CD4-positive, alpha-beta T cell treated with Interleukin-15 for 4 hours (primary cell): ENCODE measurements around the gene CLIC5.
A peak's percentile ranks its signal among the peaks of the same experiment; 100 is the strongest.

ENCODE experiments used
- DNase-seq: peaks from one replicate; pipeline ENCODE4 v3.0.0-alpha.2; 2020; ENCODE audit warnings: low spot score

CLIC5 gene

GRCh38 chr6:46015119-46015968 is at the start of gene CLIC5:
Gene CLIC5 (minus strand): TSS chr6:46015860. CDS start chr6:46015542, 318 bp downstream.
- DNase-seq, result peak; percentile 26

DNA sequence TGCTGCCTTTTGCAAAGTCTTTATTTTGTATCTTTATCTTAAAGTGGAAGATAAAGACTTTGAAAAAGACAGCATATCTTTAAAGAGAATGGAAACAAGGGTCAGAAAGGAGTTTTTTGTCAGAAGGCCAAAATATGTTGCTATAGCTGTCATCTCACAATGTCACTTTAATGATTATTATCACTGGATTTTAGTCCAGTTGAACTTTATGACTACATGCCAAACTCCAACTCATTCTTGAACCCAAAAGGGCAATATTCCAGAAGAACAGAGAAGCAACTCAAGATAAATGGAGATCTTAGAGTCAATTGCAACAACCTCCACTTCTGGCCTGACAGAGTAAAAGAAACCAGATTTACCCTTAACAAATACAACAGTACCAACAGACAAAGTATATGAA is 47.3 kb upstream of the CLIC5 start:
- DNase-seq, result no peak

DNA sequence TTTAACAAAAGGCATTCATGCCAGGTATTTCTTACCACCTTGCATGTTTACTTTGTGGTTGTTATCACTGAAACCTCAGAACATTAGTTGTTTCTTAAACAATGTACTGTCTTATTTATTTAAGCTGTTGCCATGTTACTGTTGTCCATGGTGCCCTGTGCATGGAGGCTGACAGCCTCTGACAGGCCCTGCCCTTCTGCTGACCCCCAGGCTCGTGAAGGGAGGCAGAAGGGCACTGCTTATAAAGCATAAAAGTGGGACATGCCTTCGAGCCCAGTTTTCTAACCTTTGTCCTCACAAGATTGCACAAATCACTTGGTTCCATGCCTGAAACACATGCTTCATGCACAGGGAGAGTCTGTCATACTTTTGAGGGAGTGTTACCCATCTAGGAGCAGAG is 46.7 kb upstream of the CLIC5 start:
- no peak for DNase-seq

- no peak for DNase-seq
Measured at GRCh38 chr6:46061497-46061896, 45.8 kb upstream of the CLIC5 start.

DNA sequence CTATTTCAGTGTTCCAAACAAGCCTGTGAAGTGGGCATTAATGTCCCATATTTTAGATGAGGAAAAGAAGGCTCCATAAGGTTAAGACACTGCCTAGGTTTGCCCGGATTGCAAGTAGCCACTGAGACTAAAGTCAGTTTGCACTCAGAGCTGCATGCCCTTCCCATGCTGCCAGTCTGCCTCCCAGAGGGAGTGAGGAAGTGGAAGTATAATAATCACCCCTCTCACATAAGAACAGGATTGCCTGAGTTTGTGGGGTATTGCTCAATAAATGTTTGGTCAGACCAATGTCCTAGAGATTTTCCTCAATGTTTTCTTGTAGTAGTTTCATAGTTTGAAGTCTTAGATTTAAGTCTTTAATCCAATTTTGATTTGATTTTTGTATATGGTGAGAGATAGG is 43.9 kb upstream of the CLIC5 start:
- no peak for DNase-seq

GRCh38 chr6:46058951-46059350 is 43.3 kb upstream of the CLIC5 start:
- DNase-seq, result no peak

DNA sequence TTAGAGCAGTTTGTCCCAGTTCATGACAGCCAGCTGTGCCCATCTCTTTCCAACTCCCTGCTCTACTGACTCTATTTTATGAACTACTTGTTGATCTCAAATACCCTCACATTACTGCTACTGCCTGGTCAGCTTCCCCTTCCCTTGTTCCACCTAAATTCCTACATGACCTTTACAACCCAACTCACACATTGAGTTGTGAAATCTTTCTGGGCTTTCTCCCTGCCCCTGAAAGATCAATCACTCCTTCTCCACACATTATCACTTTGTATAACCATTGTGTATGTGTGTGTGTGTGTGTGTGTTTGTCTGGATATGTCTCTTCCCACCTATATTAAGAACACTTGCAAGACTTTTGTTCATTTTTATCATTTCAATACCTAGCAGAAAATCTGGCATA is 42.1 kb upstream of the CLIC5 start:
- no peak for DNase-seq

DNA sequence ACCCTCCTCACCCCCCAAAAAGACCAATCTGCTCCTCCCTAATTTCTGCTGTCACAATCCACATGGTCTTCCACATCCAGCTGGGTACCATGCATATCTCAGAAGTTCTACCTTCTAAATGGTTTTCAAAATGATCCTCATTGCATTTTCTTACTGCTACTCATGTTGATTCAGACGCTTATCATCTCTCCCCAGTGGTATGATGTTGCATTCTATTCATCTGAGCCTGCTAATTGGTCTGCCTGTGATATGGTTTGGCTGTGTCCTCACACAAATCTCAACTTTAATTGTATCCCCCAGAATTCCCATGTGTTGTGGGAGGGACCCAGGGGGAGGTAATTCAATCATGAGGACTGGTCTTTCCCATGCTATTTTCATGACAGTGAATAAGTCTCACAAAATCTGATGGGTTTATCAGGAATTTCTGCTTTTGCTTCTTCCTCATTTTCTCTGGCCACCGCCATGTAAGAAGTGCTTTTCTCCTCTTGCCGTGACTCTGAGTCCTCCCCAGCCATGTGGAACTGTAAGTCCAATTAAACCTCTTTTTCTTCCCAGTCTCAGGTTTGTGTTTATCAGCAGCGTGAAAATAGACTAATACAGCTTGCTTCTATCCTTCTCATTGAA is 41.4 kb upstream of the CLIC5 start:
- no peak for DNase-seq

DNA sequence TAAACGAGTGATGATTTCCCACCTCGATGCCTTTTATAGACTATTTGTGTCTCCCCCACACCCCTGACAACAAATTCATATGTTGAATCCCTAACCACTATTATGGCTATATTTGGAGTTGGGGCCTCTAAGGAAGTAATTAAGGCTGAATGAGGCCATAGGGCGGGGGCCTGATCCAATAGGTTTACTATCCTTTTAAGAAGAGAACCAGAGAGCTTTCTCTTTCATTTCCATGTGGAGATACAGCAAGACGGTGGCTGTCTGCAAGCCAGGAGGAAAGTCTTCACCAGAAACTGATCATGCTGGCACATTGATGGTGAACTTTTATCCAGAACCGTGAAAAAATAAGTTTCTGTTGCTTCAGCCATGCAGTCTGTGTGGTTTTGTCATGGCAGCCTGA is 38.9 kb upstream of the CLIC5 start:
- no peak for DNase-seq

DNA sequence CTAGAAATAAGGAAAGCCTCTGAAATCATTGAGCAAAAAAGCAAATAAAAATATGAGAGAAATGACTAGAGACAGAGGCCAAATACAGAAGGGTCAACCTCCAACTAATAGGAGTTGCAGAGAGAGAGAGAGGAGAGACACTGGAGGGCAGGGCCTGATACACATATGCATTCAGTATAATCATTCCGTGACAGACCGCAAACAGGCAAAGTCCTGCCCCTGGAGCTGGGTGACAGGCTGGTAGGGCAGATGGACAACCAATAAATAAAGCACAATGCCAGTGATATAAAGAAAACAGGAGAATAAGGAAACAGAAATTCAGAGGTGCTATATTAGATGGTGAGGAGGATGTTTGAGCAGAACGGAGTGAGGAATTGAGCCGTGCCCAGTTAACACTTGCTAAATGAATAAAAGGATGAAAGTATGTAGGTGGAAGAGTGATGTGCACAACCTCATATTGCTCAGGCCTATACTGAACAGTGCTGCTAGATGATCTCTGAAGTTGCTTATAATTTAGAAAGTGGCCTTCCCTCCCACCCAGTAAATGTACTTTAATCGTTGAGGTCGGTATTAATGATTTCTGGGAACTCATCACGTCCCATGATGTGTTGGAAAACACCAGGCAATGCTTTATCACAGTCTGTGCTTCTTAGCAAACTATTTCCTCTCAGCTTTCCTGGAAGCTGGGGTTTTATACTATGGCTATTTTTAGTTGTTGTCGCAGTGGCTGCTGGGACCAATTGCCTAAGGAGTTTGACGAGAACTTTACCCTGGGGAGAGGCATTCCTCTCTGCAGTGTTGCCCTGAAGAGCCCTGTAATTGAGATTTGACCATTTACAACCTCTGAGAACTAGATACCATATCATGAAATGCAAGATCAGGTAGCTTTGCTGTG is 37.6 kb upstream of the CLIC5 start:
- no peak for DNase-seq

GRCh38 chr6:46052479-46052878 is 36.8 kb upstream of the CLIC5 start:
- DNase-seq, result no peak

- no peak for DNase-seq
Measured at GRCh38 chr6:46051962-46052361, 36.3 kb upstream of the CLIC5 start.

DNA sequence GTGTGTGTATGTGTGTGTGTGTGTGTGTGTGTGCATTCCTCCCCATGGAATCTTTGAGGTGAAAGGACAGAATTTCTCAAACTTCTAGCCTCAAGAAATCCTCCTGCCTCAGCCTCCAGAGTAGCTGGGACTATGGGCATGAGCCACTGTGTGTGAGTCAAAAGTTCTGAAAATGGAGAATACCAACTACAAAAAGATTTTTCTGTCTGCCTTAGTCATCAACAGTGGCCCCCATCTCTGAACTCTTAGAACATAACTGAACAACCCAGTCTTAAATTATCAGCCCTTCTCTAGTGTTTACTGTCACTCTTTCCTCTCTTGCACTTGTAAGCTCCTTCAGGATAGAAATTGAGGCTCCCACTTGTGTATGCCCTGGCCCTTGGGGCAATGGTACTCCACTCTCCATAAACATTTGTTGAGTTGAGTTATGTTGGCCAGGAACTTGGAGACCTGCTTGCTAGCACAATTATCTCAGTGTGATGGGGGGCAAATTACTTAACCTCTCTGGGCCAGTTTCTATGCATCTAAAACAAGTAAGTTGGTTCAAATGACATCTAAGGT is 35.3 kb upstream of the CLIC5 start:
- no peak for DNase-seq

DNA sequence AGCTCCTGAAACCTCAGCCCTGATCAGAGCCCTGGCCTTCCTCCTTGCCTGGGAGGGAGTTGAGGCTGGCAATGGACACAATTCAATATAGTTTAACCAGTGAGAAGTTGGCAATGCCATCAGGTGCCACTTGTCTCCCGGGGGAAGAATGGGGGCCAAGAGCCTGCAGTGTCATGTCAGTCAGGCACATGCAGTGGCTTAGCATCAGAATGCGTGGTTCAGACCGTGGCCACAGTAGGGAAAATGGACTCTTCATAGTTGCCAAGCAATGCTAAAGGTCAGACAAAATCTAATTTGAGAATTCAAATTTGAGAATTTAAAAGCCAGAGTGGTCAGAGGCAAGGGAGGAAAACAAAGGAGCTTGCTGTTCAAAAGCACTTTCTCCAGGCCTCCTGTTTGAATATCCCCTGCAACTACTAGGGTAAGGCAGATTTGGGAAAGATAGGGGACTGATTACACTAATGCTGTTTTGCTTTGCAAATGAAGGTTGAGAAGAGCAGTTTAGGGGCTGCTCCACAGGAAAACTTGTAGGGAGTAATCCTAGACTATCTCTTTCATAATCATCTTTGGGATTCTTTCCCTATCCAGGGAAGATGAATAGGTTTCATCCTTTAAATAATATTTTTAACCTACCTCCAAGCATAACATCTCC is 33.1 kb upstream of the CLIC5 start:
- DNase-seq, result no peak

- no peak for DNase-seq
Measured at GRCh38 chr6:46046558-46047174, 31.0 kb upstream of the CLIC5 start.

DNA sequence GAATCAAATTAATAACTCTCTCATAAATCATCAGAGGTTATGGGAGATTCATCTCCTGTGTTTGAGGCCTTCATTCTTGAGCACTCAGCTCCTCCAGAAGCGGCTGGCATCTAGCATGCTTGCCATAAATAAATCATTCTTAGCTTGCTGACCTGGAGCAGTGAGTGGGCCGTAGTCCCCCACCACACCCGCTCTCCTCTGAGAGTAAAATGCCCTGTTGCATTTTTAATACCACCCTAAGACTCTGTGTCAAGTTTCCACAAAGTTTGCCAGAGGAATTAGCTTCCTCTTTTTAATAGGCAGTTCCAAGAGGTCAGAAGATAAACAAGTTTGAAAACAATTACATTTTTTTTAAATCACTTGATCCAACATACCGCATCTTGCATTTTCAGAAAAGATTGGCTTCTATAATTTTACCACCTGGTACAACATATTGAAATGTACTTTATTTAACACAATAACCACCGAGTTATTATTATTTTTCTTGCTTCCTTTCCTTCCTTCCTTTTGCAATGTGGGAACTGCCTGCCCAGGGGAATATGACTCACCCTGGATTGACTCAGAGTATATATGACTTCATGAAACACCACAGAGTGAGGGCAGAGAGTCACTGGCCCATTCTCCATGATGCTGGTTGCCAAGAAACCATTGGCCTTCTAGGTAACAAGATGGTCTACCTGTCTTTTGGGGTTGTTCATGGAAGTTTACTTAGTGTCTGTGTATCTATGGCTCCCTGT is 29.4 kb upstream of the CLIC5 start:
- DNase-seq, result peak; percentile 10

- DNase-seq, result peak; percentile 21
Measured at GRCh38 chr6:46042355-46042999, 26.8 kb upstream of the CLIC5 start.

DNA sequence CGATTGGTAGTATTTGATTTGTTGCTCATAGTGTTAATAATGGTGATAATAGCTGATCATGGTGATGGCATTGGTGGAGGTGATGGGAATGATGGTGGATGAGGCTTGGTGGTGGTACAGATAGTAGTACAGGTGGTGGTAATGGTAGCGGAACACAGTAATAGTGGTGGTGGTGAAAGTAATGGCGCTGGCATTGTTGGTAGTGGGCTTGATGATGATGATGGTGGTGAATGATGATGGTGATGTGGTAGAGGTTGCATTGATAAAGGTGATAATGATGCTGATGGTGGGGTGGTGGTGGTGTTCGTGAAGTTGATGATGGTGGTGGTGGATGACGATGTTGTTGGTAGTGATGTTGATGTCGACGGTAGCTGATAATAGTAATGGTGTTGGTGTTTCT is 24.6 kb upstream of the CLIC5 start:
- no peak for DNase-seq

DNA sequence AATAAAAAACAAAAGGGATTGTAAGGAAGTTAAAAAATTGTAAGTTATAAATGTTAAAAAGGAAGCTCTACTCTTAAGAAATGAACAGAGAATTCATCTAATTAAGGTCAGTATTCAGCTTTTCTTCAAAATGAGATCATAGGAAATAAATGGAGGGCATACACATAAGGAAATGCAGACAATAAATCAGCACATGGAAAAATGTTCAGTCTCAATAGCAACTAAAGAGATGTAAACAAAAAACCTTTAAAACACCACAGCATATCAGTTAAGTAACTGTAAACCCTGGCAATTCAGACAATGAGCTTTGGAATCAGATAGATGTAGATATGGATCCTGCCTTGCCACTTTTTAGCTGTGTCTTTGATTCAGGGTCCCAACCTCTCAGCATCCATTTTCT is 24.0 kb upstream of the CLIC5 start:
- no peak for DNase-seq

DNA sequence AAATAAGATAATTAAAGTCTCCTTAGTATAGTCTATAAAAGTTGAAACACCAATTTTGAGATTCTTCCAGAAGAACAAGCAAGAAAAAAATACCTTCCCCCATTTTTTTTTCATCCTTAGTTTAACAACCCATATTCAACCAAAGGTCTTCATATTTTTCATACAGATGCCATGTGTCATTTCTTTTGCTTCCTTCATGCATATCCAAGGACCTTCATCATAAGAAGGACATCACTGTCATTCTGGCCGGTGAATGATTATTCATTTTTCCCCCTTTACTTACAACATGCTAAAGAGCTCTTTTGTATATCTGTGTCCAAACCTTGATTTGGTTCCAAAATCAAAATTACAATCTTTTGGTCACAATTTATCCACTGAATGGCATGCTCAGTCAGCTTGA is 21.3 kb upstream of the CLIC5 start:
- no peak for DNase-seq
